ENCODE data around the gene GPSM1. TPM values are rescaled to one million over a fixed set of nuclear protein-coding genes. Genes with fewer than 3 reads are reported as not detected.
A peak's percentile ranks its signal among the peaks of the same experiment; 100 is the strongest.
"Not testable (repeated sequence)": the region's sequence is repeated elsewhere in the genome, so short reads cannot be mapped to it uniquely, and the experiment has no call there.

The GPSM1 gene
- total RNA-seq, 2 experiments from 2014 or later, result 9.1 to 11.0 TPM

DNA sequence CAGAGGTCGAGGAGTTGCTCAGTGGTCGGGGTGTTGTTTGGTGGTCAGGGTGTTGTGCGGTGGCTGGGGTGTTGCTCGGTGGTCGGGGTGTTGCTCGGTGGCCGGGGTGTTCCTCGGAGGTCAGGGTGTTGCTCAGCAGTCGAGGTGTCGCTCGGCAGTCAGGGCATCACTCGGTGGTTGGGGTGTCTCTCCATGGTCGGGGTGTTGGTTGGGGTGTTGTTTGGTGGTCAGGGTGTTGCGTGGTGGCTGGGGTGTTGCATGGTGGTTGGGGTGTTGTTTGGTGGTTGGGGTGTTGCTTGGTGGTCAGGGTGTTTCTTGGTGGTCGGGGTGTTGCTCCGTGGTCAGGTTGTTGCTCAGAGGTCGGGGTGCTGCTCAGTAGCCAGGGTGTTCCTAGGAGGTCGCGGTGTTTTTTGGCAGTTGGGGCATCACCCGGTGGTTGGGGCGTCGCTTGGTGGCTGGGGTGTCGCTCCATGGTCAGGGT lies 11.0 kb upstream of the GPSM1 start:
- no peak for DNase-seq
- H3K27me3 Mint-ChIP-seq, result peaks cover 5% of the 10 kb centered on the region
- no peaks in the 10 kb centered on the region for H3K4me1 Mint-ChIP-seq
- peaks cover 10% of the 10 kb centered on the region for H3K36me3 Mint-ChIP-seq
- H3K4me3 Mint-ChIP-seq, result peak overlapping the region; percentile 32
- peaks cover 17% of the 10 kb centered on the region for H3K9me3 Mint-ChIP-seq
- H3K27ac Mint-ChIP-seq, result peak overlapping the region; percentile 74

GRCh38 chr9:136316896-136317676 lies 10.3 kb upstream of the GPSM1 start:
- DNase-seq, result no peak
- Mint-ChIP-seq H3K27me3 (peaks cover 5% of the 10 kb centered on the region), H3K36me3 (peaks cover 10% of the 10 kb centered on the region), H3K4me1 (no peaks in the 10 kb centered on the region), H3K27ac (no peak overlapping the region), H3K9me3 (peaks cover 17% of the 10 kb centered on the region), H3K4me3 (no peak overlapping the region)

GRCh38 chr9:136317695-136318094 lies 9.6 kb upstream of the GPSM1 start:
- Mint-ChIP-seq H3K9me3 (peaks cover 17% of the 10 kb centered on the region), H3K27ac (no peak overlapping the region), H3K4me1 (no peaks in the 10 kb centered on the region), H3K36me3 (peaks cover 10% of the 10 kb centered on the region), H3K27me3 (peaks cover 5% of the 10 kb centered on the region), H3K4me3 (no peak overlapping the region)
- DNase-seq, result no peak

DNA sequence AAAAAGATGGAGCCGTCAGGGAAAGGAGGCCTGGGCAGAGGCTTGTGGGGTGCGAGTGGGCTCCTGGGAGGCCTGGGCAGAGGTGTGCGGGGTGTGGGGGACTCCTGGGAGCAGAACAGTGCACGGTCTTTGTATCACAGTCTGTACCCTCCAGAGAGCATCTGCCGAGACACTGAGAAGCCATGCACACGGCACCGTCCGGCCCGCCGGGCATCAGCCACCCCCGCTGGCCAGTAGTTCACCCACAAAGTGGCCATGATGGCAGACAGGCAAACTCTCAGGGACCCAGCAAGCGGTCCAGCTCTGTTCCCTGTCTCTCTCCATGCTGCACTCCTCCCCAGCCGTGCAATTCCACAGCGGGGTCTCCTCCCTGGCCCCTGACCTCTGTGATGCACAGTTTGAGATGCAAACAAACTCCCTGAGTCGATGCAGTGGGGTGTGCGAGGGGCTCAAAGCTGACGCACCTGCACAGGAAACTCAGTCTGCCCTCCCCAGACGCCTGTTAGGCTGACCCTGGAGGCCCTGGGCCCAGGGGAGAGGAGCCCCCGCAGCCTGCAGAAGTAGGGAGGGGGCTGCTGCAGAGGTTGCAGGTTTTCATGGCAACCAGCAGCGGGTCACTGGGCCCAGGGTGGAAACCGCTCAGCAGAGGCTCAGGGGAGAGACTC lies 9.1 kb upstream of the GPSM1 start:
- Mint-ChIP-seq H3K36me3 (peaks cover 10% of the 10 kb centered on the region), H3K27me3 (peaks cover 5% of the 10 kb centered on the region), H3K27ac (no peak overlapping the region), H3K4me1 (no peaks in the 10 kb centered on the region), H3K4me3 (no peak overlapping the region), H3K9me3 (peaks cover 17% of the 10 kb centered on the region)
- DNase-seq, result no peak

DNA sequence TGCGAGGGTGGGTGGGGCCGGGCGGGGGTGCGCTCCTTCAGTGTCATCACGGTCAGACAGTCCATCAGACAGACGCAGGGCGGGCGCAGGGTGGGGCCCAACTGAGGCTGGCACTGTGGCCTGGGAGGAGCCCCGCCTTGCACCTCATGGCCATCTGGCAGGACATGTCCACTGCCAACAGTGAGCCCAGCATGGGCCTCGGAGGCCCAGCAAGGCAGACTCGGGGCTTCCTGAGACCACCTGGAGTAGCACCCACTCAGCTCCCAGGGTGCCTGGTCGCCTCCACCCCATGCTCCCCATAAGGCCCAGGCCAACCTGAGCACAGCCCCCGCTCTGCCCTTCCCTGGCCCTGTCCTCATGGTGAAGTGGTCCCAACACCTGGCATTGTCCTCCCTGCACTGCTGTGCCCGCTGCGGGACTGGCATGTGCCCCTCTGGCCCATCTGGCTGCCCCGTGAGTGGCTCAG lies 8.5 kb upstream of the GPSM1 start:
- H3K9me3 Mint-ChIP-seq, result peaks cover 17% of the 10 kb centered on the region
- H3K4me1 Mint-ChIP-seq, result no peaks in the 10 kb centered on the region
- H3K27me3 Mint-ChIP-seq, result peaks cover 5% of the 10 kb centered on the region
- DNase-seq, result no peak
- H3K27ac Mint-ChIP-seq, result no peak overlapping the region
- H3K4me3 Mint-ChIP-seq, result no peak overlapping the region
- H3K36me3 Mint-ChIP-seq, result peaks cover 10% of the 10 kb centered on the region

GRCh38 chr9:136319244-136319643 lies 8.1 kb upstream of the GPSM1 start:
- not testable (repeated sequence) for DNase-seq, H3K27me3 Mint-ChIP-seq, H3K4me3 Mint-ChIP-seq, H3K4me1 Mint-ChIP-seq, H3K36me3 Mint-ChIP-seq, H3K27ac Mint-ChIP-seq
- H3K9me3 Mint-ChIP-seq, result peaks cover 17% of the 10 kb centered on the region

GRCh38 chr9:136319955-136320354 lies 7.4 kb upstream of the GPSM1 start:
- H3K4me1 Mint-ChIP-seq, H3K27me3 Mint-ChIP-seq, H3K4me3 Mint-ChIP-seq, DNase-seq, H3K36me3 Mint-ChIP-seq, H3K27ac Mint-ChIP-seq: not testable (repeated sequence)
- H3K9me3 Mint-ChIP-seq, result peaks cover 13% of the 10 kb centered on the region

GRCh38 chr9:136320972-136321371 lies 6.4 kb upstream of the GPSM1 start:
- not testable (repeated sequence) for H3K36me3 Mint-ChIP-seq, H3K27me3 Mint-ChIP-seq, H3K9me3 Mint-ChIP-seq, H3K27ac Mint-ChIP-seq, H3K4me1 Mint-ChIP-seq, H3K4me3 Mint-ChIP-seq, DNase-seq

DNA sequence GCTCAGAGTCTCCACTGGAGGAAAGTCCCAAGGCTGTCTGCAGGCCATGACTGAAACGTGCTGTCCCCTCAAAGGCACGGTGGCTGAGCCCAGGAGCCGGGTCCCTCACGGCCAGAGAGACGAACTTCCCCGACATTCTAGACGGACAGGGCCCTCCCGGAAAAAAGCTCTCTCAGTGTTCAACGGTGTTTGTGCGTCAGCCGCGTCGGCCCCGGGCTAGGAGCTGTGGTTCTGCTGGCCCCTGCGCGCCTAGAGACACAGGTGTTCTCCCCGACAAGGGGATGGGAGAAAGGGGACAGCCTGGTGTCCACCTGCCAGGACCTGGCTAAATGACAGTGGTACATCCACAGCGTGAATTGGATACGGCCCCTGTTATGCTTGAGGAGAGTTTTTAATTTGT lies 5.8 kb upstream of the GPSM1 start:
- Mint-ChIP-seq H3K9me3 (peaks cover under 1% of the 10 kb centered on the region), H3K36me3 (peaks cover 1% of the 10 kb centered on the region), H3K4me1 (no peaks in the 10 kb centered on the region), H3K27me3 (no peaks in the 10 kb centered on the region), H3K27ac (no peak overlapping the region), H3K4me3 (no peak overlapping the region)
- no peak for DNase-seq

GRCh38 chr9:136322756-136323330 lies 4.5 kb upstream of the GPSM1 start:
- H3K9me3 Mint-ChIP-seq, result no peaks in the 10 kb centered on the region
- H3K4me1 Mint-ChIP-seq, result no peaks in the 10 kb centered on the region
- H3K36me3 Mint-ChIP-seq, result no peaks in the 10 kb centered on the region
- no peaks in the 10 kb centered on the region for H3K27me3 Mint-ChIP-seq
- no peak for DNase-seq
- no peak overlapping the region for H3K27ac Mint-ChIP-seq
- no peak overlapping the region for H3K4me3 Mint-ChIP-seq

- Mint-ChIP-seq H3K4me1 (no peaks in the 10 kb centered on the region), H3K27me3 (no peaks in the 10 kb centered on the region), H3K36me3 (no peaks in the 10 kb centered on the region), H3K4me3 (no peak overlapping the region), H3K9me3 (no peaks in the 10 kb centered on the region), H3K27ac (no peak overlapping the region)
- DNase-seq, result no peak
Observed at GRCh38 chr9:136323371-136323789, 4.0 kb upstream of the GPSM1 start.

- H3K4me3 Mint-ChIP-seq, result no peak overlapping the region
- peaks cover 4% of the 10 kb centered on the region for H3K4me1 Mint-ChIP-seq
- no peak overlapping the region for H3K27ac Mint-ChIP-seq
- H3K36me3 Mint-ChIP-seq, result no peaks in the 10 kb centered on the region
- H3K27me3 Mint-ChIP-seq, result no peaks in the 10 kb centered on the region
- no peaks in the 10 kb centered on the region for H3K9me3 Mint-ChIP-seq
- DNase-seq, result no peak
Observed at GRCh38 chr9:136324501-136325300, 2.6 kb upstream of the GPSM1 start.

- Mint-ChIP-seq H3K4me3 (no peak overlapping the region), H3K27ac (no peak overlapping the region), H3K36me3 (no peaks in the 10 kb centered on the region), H3K27me3 (no peaks in the 10 kb centered on the region), H3K4me1 (peaks cover 4% of the 10 kb centered on the region), H3K9me3 (no peaks in the 10 kb centered on the region)
- DNase-seq, result no peak
Observed at GRCh38 chr9:136325358-136325757, 2.0 kb upstream of the GPSM1 start.

DNA sequence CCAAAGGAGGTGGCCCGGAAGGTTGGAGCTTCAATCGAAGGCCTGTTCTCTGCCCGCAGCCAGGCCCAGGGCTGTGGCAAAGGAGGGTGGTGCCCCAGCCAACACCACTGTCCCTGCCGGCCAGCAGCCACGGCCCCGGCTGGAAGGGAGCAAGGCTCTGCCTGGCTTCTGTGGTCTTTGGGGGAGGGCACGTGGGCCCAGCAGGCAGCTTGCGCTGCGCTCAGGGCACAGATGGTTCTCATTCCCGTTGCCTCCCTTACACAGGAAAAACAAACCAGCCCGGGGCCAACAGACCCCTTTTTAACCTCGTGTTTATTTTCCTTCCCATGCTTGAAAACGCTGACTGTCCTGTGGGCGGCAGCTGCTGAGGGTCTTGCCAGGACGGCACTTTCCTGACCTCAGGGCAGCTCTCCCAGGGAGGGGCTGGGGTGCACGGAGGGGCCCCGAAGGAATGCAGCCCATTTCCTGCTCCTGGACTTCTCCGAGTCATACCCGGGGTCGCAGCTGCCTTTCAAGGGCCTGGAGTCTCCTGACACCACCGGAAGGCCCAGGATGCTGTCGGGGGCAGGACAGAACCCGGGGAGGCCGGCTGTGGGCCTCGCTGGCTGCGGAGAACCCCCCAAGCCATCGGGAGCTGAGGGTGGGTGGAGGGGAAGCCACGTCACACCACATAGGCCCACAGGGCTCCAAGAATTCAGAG lies 1.1 kb upstream of the GPSM1 start:
- Mint-ChIP-seq H3K27me3 (no peaks in the 10 kb centered on the region), H3K36me3 (no peaks in the 10 kb centered on the region), H3K4me3 (no peak overlapping the region), H3K4me1 (peaks cover 4% of the 10 kb centered on the region), H3K9me3 (no peaks in the 10 kb centered on the region), H3K27ac (no peak overlapping the region)
- DNase-seq, result no peak
